Stimulated activated naive B cell treated with anti-CD40 and anti-IgM and Interleukin-4, amounts not matched to agents 10 μg/mL and 1 μg/mL and 100 μg/mL, for 72 hours (primary cell): Measurements from ENCODE around the gene PPP1R9A.

ENCODE experiments used
- ATAC-seq, 2 donors: fragments of 150-1000 bp; cut with Tn5 transposase; replicated peaks; 2 replicates each; pipeline ENCODE4 v1.10.0; 2021; ENCODE audit warnings: moderate library complexity in 1 of 2
- DNase-seq: peaks from one replicate; pipeline ENCODE4 v3.0.0; 2021
- H3K27ac Mint-ChIP-seq: one replicate; pipeline ENCODE4 v1.8.0; 2022; ENCODE audit warnings: mild to moderate bottlenecking, mixed read lengths
- H3K27me3 Mint-ChIP-seq, 2 donors: one replicate each; pipeline ENCODE4 v1.8.0; 2022; ENCODE audit warnings: mixed read lengths in 2 of 2
- H3K36me3 Mint-ChIP-seq, 2 donors: one replicate each; pipeline ENCODE4 v1.8.0; 2022; ENCODE audit warnings: mixed read lengths in 2 of 2, mild to moderate bottlenecking in 1 of 2
- H3K4me1 Mint-ChIP-seq, 2 donors: one replicate each; pipeline ENCODE4 v1.8.0; 2022; ENCODE audit warnings: mixed read lengths in 2 of 2, mild to moderate bottlenecking in 1 of 2
- H3K4me3 Mint-ChIP-seq, 2 donors: one replicate each; pipeline ENCODE4 v1.8.0; 2022; ENCODE audit warnings: mild to moderate bottlenecking in 2 of 2, mixed read lengths in 2 of 2, moderate library complexity in 1 of 2
- H3K9me3 Mint-ChIP-seq, 2 donors: one replicate each; pipeline ENCODE4 v1.8.0; 2022; ENCODE audit warnings: mixed read lengths in 2 of 2, mild to moderate bottlenecking in 1 of 2

The PPP1R9A gene

GRCh38 chr7:95323410-95324129 lies 416.2 kb downstream of the PPP1R9A start:
- no peak overlapping the region for H3K27ac Mint-ChIP-seq
- H3K4me1 Mint-ChIP-seq = peaks cover 2 to 6% of the 10 kb centered on the region in 2 donors
- H3K27me3 Mint-ChIP-seq = peaks cover 17 to 22% of the 10 kb centered on the region in 2 donors
- H3K4me3 Mint-ChIP-seq = no peak overlapping the region
- no peaks in the 10 kb centered on the region for H3K36me3 Mint-ChIP-seq
- ATAC-seq (no peak), DNase-seq (no peak)
- peaks cover 0 to 3% of the 10 kb centered on the region in 2 donors for H3K9me3 Mint-ChIP-seq

GRCh38 chr7:95324431-95324830 lies 417.0 kb downstream of the PPP1R9A start, which contains the start of gene PON1:
TSS of gene PON1 (minus strand) at chr7:95324532. CDS start at chr7:95324475, 57 bp downstream.
- H3K36me3 Mint-ChIP-seq = no peaks in the 10 kb centered on the region
- peaks cover 0 to 3% of the 10 kb centered on the region in 2 donors for H3K9me3 Mint-ChIP-seq
- DNase-seq (no peak), ATAC-seq (peak; percentile 22 to 71)
- peaks cover 17 to 22% of the 10 kb centered on the region in 2 donors for H3K27me3 Mint-ChIP-seq
- peaks cover 2 to 3% of the 10 kb centered on the region in 2 donors for H3K4me1 Mint-ChIP-seq
- H3K27ac Mint-ChIP-seq = no peak within 1 kb of the TSS
- H3K4me3 Mint-ChIP-seq = no peak within 1 kb of the TSS

GRCh38 chr7:95327356-95327755 lies 420.0 kb downstream of the PPP1R9A start:
- Mint-ChIP-seq H3K4me1 (peaks cover 7% of the 10 kb centered on the region in 2 donors), H3K27ac (no peak overlapping the region), H3K4me3 (no peak overlapping the region), H3K36me3 (no peaks in the 10 kb centered on the region), H3K9me3 (peaks cover 0 to 3% of the 10 kb centered on the region in 2 donors), H3K27me3 (peaks cover 17 to 22% of the 10 kb centered on the region in 2 donors)
- no peak for ATAC-seq
- DNase-seq = no peak

GRCh38 chr7:95330204-95330960 lies 423.0 kb downstream of the PPP1R9A start:
- no peak for DNase-seq
- H3K4me3 Mint-ChIP-seq = peak overlapping the region; percentile 68 to 78
- H3K36me3 Mint-ChIP-seq = no peaks in the 10 kb centered on the region
- peaks cover 0 to 3% of the 10 kb centered on the region in 2 donors for H3K9me3 Mint-ChIP-seq
- no peak overlapping the region for H3K27ac Mint-ChIP-seq
- peaks cover 4 to 7% of the 10 kb centered on the region in 2 donors for H3K4me1 Mint-ChIP-seq
- peak; percentile 50 to 61 for ATAC-seq
- H3K27me3 Mint-ChIP-seq = peaks cover 10 to 13% of the 10 kb centered on the region in 2 donors

- ATAC-seq (peak in 1 of 2 donors; percentile 12), DNase-seq (no peak)
- H3K9me3 Mint-ChIP-seq = peaks cover 0 to 3% of the 10 kb centered on the region in 2 donors
- no peaks in the 10 kb centered on the region for H3K36me3 Mint-ChIP-seq
- peaks cover 5 to 8% of the 10 kb centered on the region in 2 donors for H3K27me3 Mint-ChIP-seq
- peak overlapping the region; percentile 68 to 78 for H3K4me3 Mint-ChIP-seq
- peaks cover 4 to 7% of the 10 kb centered on the region in 2 donors for H3K4me1 Mint-ChIP-seq
- H3K27ac Mint-ChIP-seq = no peak overlapping the region
Measured at GRCh38 chr7:95330961-95331337, 423.6 kb downstream of the PPP1R9A start.

DNA sequence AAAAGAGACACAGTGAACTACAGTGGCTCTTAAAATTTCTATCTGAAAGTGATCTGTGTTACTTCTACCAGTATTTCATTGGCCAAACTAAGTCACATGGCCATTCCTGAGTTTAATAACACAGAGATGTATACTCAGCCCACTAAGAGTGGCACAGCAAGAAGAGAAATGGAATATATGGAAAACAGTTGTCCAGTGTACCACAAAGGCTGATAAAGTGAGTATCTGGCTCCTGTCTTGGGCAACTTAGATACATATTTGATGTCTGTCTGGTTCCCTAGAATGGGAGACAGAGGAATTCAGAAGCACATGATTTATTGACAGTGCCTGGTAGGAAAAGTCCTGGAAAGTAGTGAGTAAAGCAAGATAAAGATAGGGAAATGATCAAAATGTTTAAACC lies 427.1 kb downstream of the PPP1R9A start:
- Mint-ChIP-seq H3K27me3 (peaks cover 0 to 5% of the 10 kb centered on the region in 2 donors), H3K36me3 (peaks cover 0 to 4% of the 10 kb centered on the region in 2 donors), H3K4me1 (peaks cover 4 to 7% of the 10 kb centered on the region in 2 donors), H3K27ac (no peak overlapping the region), H3K9me3 (peaks cover 0 to 3% of the 10 kb centered on the region in 2 donors), H3K4me3 (no peak overlapping the region)
- ATAC-seq = no peak
- no peak for DNase-seq

- Mint-ChIP-seq H3K27ac (no peak overlapping the region), H3K36me3 (peaks cover 0 to 4% of the 10 kb centered on the region in 2 donors), H3K9me3 (peaks cover 0 to 3% of the 10 kb centered on the region in 2 donors), H3K27me3 (peaks cover 0 to 5% of the 10 kb centered on the region in 2 donors), H3K4me3 (no peak overlapping the region), H3K4me1 (peaks cover 4 to 12% of the 10 kb centered on the region in 2 donors)
- no peak for ATAC-seq
- DNase-seq = no peak
Measured at GRCh38 chr7:95335093-95335492, 427.7 kb downstream of the PPP1R9A start.

DNA sequence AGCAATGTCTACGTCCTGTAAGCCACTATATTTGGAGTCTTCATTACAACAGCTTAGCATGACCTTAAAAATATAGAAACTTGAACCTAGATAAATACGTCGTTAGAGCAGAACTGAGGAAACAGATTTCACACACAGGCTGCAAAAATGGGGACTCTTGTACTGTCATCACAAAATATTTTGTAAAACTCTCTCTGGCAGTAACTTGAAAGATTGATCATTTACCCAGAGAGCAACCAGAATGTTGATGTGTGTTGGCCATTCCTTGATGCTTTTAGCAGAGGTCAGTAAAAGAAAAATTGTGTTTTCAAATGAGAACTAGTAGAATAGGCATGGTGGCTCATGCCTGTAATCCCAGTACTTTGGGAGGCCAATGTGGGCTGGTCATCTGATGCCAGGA lies 431.4 kb downstream of the PPP1R9A start:
- Mint-ChIP-seq H3K27me3 (peaks cover 4 to 5% of the 10 kb centered on the region in 2 donors), H3K9me3 (peaks cover 0 to 3% of the 10 kb centered on the region in 2 donors), H3K4me3 (no peak overlapping the region), H3K27ac (no peak overlapping the region), H3K36me3 (peaks cover 0 to 4% of the 10 kb centered on the region in 2 donors), H3K4me1 (peaks cover 0 to 5% of the 10 kb centered on the region in 2 donors)
- no peak for ATAC-seq
- no peak for DNase-seq

- peaks cover 0 to 4% of the 10 kb centered on the region in 2 donors for H3K36me3 Mint-ChIP-seq
- no peak for ATAC-seq
- peaks cover 5 to 10% of the 10 kb centered on the region in 2 donors for H3K27me3 Mint-ChIP-seq
- H3K9me3 Mint-ChIP-seq = peaks cover 0 to 3% of the 10 kb centered on the region in 2 donors
- no peak for DNase-seq
- H3K4me1 Mint-ChIP-seq = peaks cover 0 to 5% of the 10 kb centered on the region in 2 donors
- no peak overlapping the region for H3K4me3 Mint-ChIP-seq
- no peak overlapping the region for H3K27ac Mint-ChIP-seq
Measured at GRCh38 chr7:95340491-95340890, 433.1 kb downstream of the PPP1R9A start.

- H3K27ac Mint-ChIP-seq = no peak overlapping the region
- H3K36me3 Mint-ChIP-seq = peaks cover 0 to 4% of the 10 kb centered on the region in 2 donors
- DNase-seq = no peak
- H3K9me3 Mint-ChIP-seq = peaks cover 0 to 3% of the 10 kb centered on the region in 2 donors
- H3K4me1 Mint-ChIP-seq = peaks cover 0 to 5% of the 10 kb centered on the region in 2 donors
- peaks cover 5 to 10% of the 10 kb centered on the region in 2 donors for H3K27me3 Mint-ChIP-seq
- ATAC-seq = no peak
- H3K4me3 Mint-ChIP-seq = no peak overlapping the region
Measured at GRCh38 chr7:95342029-95342428, 434.6 kb downstream of the PPP1R9A start.

DNA sequence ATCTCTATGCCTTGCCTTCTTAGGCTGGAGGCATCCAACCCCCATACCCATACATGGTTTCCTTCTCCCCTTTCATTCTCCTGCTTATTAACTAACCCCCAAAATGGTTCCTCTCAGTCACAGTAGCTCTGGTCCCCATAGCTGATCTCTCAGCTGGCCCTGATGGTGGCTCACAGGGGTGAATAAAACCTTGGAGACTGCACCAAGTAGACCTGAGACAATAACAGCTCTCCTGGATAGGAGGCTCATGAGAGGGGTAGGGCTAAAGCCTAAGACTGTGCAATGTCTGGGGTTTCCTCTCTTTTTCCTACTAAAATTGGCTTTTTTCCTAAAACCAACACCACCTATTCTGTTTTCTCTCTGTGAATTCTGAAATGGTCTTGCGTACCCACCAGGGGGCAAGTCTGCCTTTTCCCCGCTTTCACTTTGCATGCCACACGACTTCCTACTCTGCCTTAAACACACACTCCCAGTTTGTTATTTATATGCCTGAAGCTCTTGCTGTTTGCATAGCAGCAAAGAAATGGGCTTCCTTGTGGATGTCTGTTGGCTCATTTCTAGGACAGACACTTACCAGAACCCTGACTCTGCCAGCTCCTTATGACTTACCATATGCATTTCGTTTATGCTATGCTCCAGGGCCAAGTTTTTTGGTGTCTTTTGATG lies 435.4 kb downstream of the PPP1R9A start:
- H3K4me1 Mint-ChIP-seq = peaks cover 0 to 5% of the 10 kb centered on the region in 2 donors
- peaks cover 0 to under 1% of the 10 kb centered on the region in 2 donors for H3K9me3 Mint-ChIP-seq
- H3K27me3 Mint-ChIP-seq = peaks cover under 1 to 10% of the 10 kb centered on the region in 2 donors
- ATAC-seq (no peak), DNase-seq (no peak)
- no peak overlapping the region for H3K27ac Mint-ChIP-seq
- no peaks in the 10 kb centered on the region for H3K36me3 Mint-ChIP-seq
- H3K4me3 Mint-ChIP-seq = no peak overlapping the region
